ENCODE data around the gene PPM1L. TPM values are rescaled to one million over a fixed set of nuclear protein-coding genes. Genes with fewer than 3 reads are reported as not detected.

The PPM1L gene
- total RNA-seq, 1 experiment from 2014 or later = 7.3 TPM

DNA sequence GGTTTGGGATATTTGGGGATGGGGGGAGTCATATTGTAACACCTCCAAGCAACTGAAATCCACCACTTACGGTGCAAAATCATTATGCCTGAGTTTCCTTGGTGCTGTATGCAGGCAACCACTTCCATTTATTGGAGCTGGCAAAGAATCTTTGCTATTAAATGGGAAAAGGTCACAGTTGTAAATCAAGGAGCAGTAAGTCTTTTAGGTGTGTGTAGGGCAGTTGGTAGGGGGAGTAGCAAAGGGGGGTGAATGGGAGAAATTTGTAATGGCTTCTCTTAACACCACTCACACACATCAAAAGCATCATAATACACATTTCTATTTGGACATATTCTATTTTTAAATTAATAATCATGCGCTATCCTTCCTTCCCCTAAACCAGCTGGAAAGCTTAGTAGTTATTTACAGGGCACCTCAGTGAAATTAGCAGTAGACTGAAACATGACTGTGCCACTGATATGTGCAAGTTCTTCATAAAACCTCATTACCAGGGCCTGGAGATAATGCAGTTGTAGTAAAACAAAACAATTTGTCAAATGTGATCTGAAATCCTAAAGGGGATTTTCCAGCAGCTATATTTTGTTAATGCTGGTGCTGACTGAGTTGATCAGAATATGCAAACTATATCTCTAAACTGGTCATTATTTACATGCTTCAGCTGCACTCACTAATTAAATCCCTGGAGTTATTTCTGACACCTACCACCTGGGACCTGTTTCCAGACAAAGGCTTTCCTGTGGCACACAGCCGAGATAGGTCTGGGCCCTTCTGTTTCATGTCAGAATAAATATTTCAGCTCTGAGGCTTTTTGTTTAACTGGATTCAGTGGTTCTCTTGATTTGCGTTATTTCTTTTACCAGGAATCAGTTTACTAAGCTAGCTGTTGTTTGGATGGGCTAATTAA is 259.1 kb downstream of the PPM1L start:
- no peak overlapping the region for H4K91ac ChIP-seq (ENCODE audit: insufficient read length, low read depth, low read length)
- H2BK120ac ChIP-seq (ENCODE audit: low read depth, low read length, poor library complexity, severe bottlenecking) = no peak overlapping the region
- no peaks in the 10 kb centered on the region for H3K9me3 ChIP-seq (ENCODE audit: control insufficient read depth, low read depth, low read length)
- H3K4me2 ChIP-seq (ENCODE audit: insufficient read depth, insufficient read length, low read length) = no peak overlapping the region
- no peak overlapping the region for H2BK12ac ChIP-seq (ENCODE audit: insufficient read length, low read depth, low read length)
- Mint-ChIP-seq H3K27ac (no peak overlapping the region), H3K4me3 (no peak overlapping the region), H3K27me3 (ENCODE audit: low read depth) (no peaks in the 10 kb centered on the region), H3K36me3 (ENCODE audit: insufficient read depth in 1 of 3, low read depth in 3 of 3) (peaks cover 0 to 2% (median 0%) of the 10 kb centered on the region in 3 experiments; a peak in 4 of 7 replicates), H3K4me1 (peaks cover 5 to 10% of the 10 kb centered on the region in 2 experiments; a peak in 2 of 4 replicates), H3K9me3 (peaks cover 6 to 7% of the 10 kb centered on the region in 2 experiments; a peak in 4 of 5 replicates)
- H3K23ac ChIP-seq (ENCODE audit: insufficient read length, low read depth, low read length) = no peak overlapping the region
- H2AFZ ChIP-seq (ENCODE audit: low read length) = no peak overlapping the region
- TF ChIP-seq, protein P1, sequence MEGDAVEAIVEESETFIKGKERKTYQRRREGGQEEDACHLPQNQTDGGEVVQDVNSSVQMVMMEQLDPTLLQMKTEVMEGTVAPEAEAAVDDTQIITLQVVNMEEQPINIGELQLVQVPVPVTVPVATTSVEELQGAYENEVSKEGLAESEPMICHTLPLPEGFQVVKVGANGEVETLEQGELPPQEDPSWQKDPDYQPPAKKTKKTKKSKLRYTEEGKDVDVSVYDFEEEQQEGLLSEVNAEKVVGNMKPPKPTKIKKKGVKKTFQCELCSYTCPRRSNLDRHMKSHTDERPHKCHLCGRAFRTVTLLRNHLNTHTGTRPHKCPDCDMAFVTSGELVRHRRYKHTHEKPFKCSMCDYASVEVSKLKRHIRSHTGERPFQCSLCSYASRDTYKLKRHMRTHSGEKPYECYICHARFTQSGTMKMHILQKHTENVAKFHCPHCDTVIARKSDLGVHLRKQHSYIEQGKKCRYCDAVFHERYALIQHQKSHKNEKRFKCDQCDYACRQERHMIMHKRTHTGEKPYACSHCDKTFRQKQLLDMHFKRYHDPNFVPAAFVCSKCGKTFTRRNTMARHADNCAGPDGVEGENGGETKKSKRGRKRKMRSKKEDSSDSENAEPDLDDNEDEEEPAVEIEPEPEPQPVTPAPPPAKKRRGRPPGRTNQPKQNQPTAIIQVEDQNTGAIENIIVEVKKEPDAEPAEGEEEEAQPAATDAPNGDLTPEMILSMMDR (conservative IDR thresholded peaks at IDR 0.05) = no peak
- no peak overlapping the region for H2AK5ac ChIP-seq (ENCODE audit: insufficient read length, low read length)
- no peaks in the 10 kb centered on the region for H3K79me2 ChIP-seq (ENCODE audit: insufficient read depth, low read length)
- no peaks in the 10 kb centered on the region; the same call in 1 of the 2 replicates for H3K4me1 ChIP-seq (ENCODE audit: insufficient read depth, low read length)
- DNase-seq = no peak
- H3K27ac ChIP-seq (ENCODE audit: insufficient read length, low read depth, low read length) = no peak overlapping the region
- no peak overlapping the region for H2BK15ac ChIP-seq (ENCODE audit: low read depth, low read length)
- H3K23me2 ChIP-seq (ENCODE audit: insufficient read length, low read depth, low read length, poor library complexity, severe bottlenecking) = no peaks in the 10 kb centered on the region
- no peak overlapping the region for H4K5ac ChIP-seq (ENCODE audit: insufficient read length, low read depth, low read length)
- no peak overlapping the region for H3K56ac ChIP-seq (ENCODE audit: insufficient read length, low read depth, low read length)
- no peak overlapping the region for H3T11ph ChIP-seq (ENCODE audit: low read length)
- H3K4ac ChIP-seq (ENCODE audit: low read depth, low read length) = no peak overlapping the region
- no peak overlapping the region for H4K8ac ChIP-seq (replicated peaks; ENCODE audit: insufficient read length, low read depth, low read length)
- H4K20me1 ChIP-seq (ENCODE audit: control insufficient read depth, insufficient read depth, insufficient read length) = no peaks in the 10 kb centered on the region
- no peaks in the 10 kb centered on the region for H3K79me1 ChIP-seq (ENCODE audit: insufficient read depth, low read depth, low read length, poor library complexity, severe bottlenecking)
- no peak overlapping the region for H3K14ac ChIP-seq (ENCODE audit: insufficient read depth, low read length)
- no peak overlapping the region for H2BK20ac ChIP-seq (ENCODE audit: low read depth, low read length, poor library complexity, severe bottlenecking)
- H3K18ac ChIP-seq (ENCODE audit: insufficient read length, low read depth, low read length) = no peak overlapping the region
- WGBS (ENCODE audit: extremely low coverage, insufficient read length, low lambda C conversion rate) = no CpG with 5 or more reads among the region's 4 CpGs
- no peak overlapping the region for H3K9ac ChIP-seq (ENCODE audit: extremely low read depth, insufficient read length, low read length)
- no peaks in the 10 kb centered on the region for H3K27me3 ChIP-seq (ENCODE audit: insufficient read depth, low read length)
- no peak overlapping the region for H2BK5ac ChIP-seq (ENCODE audit: insufficient read length, low read length)
